Keratinocyte (primary cell): ENCODE data around the gene ATF6B. TPM values are rescaled to one million over a fixed set of nuclear protein-coding genes. Genes with fewer than 3 reads are reported as not detected.

Source experiments
- polyA plus RNA-seq, 5 experiments: library from polyadenylated mRNA; depleted of rRNA in 3 of 5; stranded (reverse) in 3 of 5; stranded (forward) in 1 of 5; unstranded in 1 of 5; fragments of >200 nt; gene quantifications; 1 replicate in 1 of 5; 2 replicates in 3 of 5; 3 replicates in 1 of 5; pipeline versions ENCODE4 v1.2.1 to v1.2.3, GENCODE V29; 2011 to 2012; ENCODE audit warnings: missing spikeins in 2 of 5, low read depth in 1 of 5, low replicate concordance in 1 of 5
- small RNA-seq, 3 experiments: library from RNA; depleted of rRNA; stranded (forward); fragments of <200 nt; gene quantifications; one replicate each; pipeline ENCODE3, GENCODE V24; 2012; ENCODE audit warnings: low read depth in 3 of 3, low replicate concordance in 1 of 3; ENCODE audit not compliant: insufficient read length in 3 of 3

The ATF6B gene
- polyA plus RNA-seq, 1 donor (not counting 4 experiments of a cell fraction or from before 2014, with no cell fraction given), result 30.4 TPM

Small RNA genes lying within 50 kb of the gene (small RNA-seq; reads per million reads assigned to genes)
- 0 reads per million in 3 experiments for gene RNA5SP206

Other genes starting within 250 kb of the ATF6B start
- 0.06 to 0.25 TPM (median 0.18 TPM) in 3 replicates for gene SLC44A4, start 249.2 kb downstream of the ATF6B start, polyA plus RNA-seq
- gene EHMT2, start 230.5 kb downstream of the ATF6B start, polyA plus RNA-seq, result 17.6 to 26.5 TPM (median 17.7 TPM) in 3 replicates
- gene ZBTB12, start 226.2 kb downstream of the ATF6B start, polyA plus RNA-seq, result 0.55 to 0.64 TPM (median 0.63 TPM) in 3 replicates
- gene C2, start 200.5 kb downstream of the ATF6B start, polyA plus RNA-seq, result 0.04 TPM in 1 of 3 replicates, not detected in the others
- 0.84 to 2.9 TPM (median 2.5 TPM) in 3 replicates for gene CFB, start 182.2 kb downstream of the ATF6B start, polyA plus RNA-seq
- gene NELFE, start 169.3 kb downstream of the ATF6B start, polyA plus RNA-seq, result 45.1 to 57.9 TPM (median 51.9 TPM) in 3 replicates
- 24.5 to 37.7 TPM (median 37.5 TPM) in 3 replicates for gene SKIC2, start 169.1 kb downstream of the ATF6B start, polyA plus RNA-seq
- gene DXO, start 156.1 kb downstream of the ATF6B start, polyA plus RNA-seq, result 7.0 to 10.4 TPM (median 7.6 TPM) in 3 replicates
- 1.2 to 2.9 TPM (median 1.4 TPM) in 3 replicates for gene C4A, start 146.2 kb downstream of the ATF6B start, polyA plus RNA-seq
- 1.3 to 2.8 TPM (median 1.8 TPM) in 3 replicates for gene C4B, start 113.5 kb downstream of the ATF6B start, polyA plus RNA-seq
- 0.04 to 0.05 TPM in 2 of 3 replicates, not detected in the other for gene CYP21A2, start 89.8 kb downstream of the ATF6B start, polyA plus RNA-seq
- 0.02 to 0.25 TPM (median 0.06 TPM) in 3 replicates for gene TNXB, start 18.9 kb downstream of the ATF6B start, polyA plus RNA-seq
- 4.2 to 5.6 TPM (median 4.9 TPM) in 3 replicates for gene FKBPL, start 2.0 kb upstream of the ATF6B start, polyA plus RNA-seq
- 0.09 to 0.17 TPM (median 0.09 TPM) in 3 replicates for gene PRRT1, start 23.7 kb upstream of the ATF6B start, polyA plus RNA-seq
- 15.0 to 21.0 TPM (median 15.6 TPM) in 3 replicates for gene PPT2, start 25.9 kb upstream of the ATF6B start, polyA plus RNA-seq
- 1.7 to 4.2 TPM (median 3.7 TPM) in 3 replicates for gene EGFL8, start 36.3 kb upstream of the ATF6B start, polyA plus RNA-seq
- 46.4 to 85.1 TPM (median 54.7 TPM) in 3 replicates for gene AGPAT1, start 47.8 kb upstream of the ATF6B start, polyA plus RNA-seq
- gene RNF5, start 50.2 kb upstream of the ATF6B start, polyA plus RNA-seq, result 29.6 to 43.2 TPM (median 33.2 TPM) in 3 replicates
- gene AGER, start 56.0 kb upstream of the ATF6B start, polyA plus RNA-seq, result 2.0 to 2.4 TPM (median 2.4 TPM) in 3 replicates
- 43.5 to 54.9 TPM (median 44.0 TPM) in 3 replicates for gene PBX2, start 62.0 kb upstream of the ATF6B start, polyA plus RNA-seq
- 2.8 to 6.5 TPM (median 3.6 TPM) in 3 replicates for gene GPSM3, start 64.4 kb upstream of the ATF6B start, polyA plus RNA-seq
- 0.07 to 0.13 TPM (median 0.11 TPM) in 3 replicates for gene NOTCH4, start 95.8 kb upstream of the ATF6B start, polyA plus RNA-seq
- gene TSBP1, start 243.7 kb upstream of the ATF6B start, polyA plus RNA-seq, result not detected in 3 replicates